Measurements from ENCODE around the gene AGBL4. TPM values are rescaled to one million over a fixed set of nuclear protein-coding genes. Genes with fewer than 3 reads are reported as not detected.

The AGBL4 gene
- total and polyA plus RNA-seq, 9 of the 15 experiments (the other 6 are each of a cell fraction or from before 2014, with no cell fraction given) = 0.11 TPM; not detected in 7

- TF ChIP-seq WHSC1 (IDR thresholded peaks at IDR 0.05; ENCODE audit: low read length) (no peak), ZNF274 (IDR thresholded peaks at IDR 0.05; ENCODE audit: borderline replicate concordance, low read depth, low read length) (no peak), ZNF280A (IDR thresholded peaks at IDR 0.05; ENCODE audit: low read depth, partially characterized antibody) (no peak)
Observed at GRCh38 chr1:49630156-49630555, 393.6 kb downstream of the AGBL4 start (continued).

GRCh38 chr1:49627781-49628180 is 396.0 kb downstream of the AGBL4 start:
- no peaks in the 10 kb centered on the region for H3K4me1 ChIP-seq (replicated peaks in 1 of 2; ENCODE audit: control insufficient read depth in 2 of 2, insufficient read depth in 2 of 2, low read length in 2 of 2)
- CTCF ChIA-PET (ENCODE audit: low intra/inter-chr PET ratio) = no interaction called here
- H3K9me3 ChIP-seq (replicated peaks; ENCODE audit: control insufficient read depth, insufficient read depth, low read depth, low read length) = no peaks in the 10 kb centered on the region

More at GRCh38 chr1:49627781-49628180, 396.0 kb downstream of the AGBL4 start:
- no peak overlapping the region for H3K4me3 ChIP-seq
- no peak for FAIRE-seq
- no TSS peak for BruUV-seq (replicated peaks)
- H3K9me1 ChIP-seq (ENCODE audit: control insufficient read depth, insufficient read depth, low read length) = no peaks in the 10 kb centered on the region
- ATAC-seq = no peak
- H3K27me3 ChIP-seq (ENCODE audit: control insufficient read depth in 2 of 2, insufficient read depth in 2 of 2, low read length in 2 of 2) = no peaks in the 10 kb centered on the region
- H3K79me2 ChIP-seq (ENCODE audit: control insufficient read depth, insufficient read depth, low read length) = no peaks in the 10 kb centered on the region
- H3K27ac ChIP-seq (ENCODE audit: extremely low read depth, low read depth, low read length) = no peak overlapping the region
- H2AFZ ChIP-seq (ENCODE audit: low read depth, low read length) = no peak overlapping the region
- no peak for DNase-seq (ENCODE audit: extremely low read depth in 1 of 4, low spot score in 3 of 4)
- WGBS (ENCODE audit: insufficient coverage, low coverage, missing lambda C conversion rate) = 0% methylated on average over 3 of the region's 3 CpGs
- H3K9ac ChIP-seq (ENCODE audit: insufficient read depth in 1 of 2, low read depth in 2 of 2, low read length in 2 of 2) = no peak overlapping the region
- H3K36me3 ChIP-seq (ENCODE audit: control insufficient read depth, insufficient read depth, low read length) = no peaks in the 10 kb centered on the region
- H3K4me2 ChIP-seq (ENCODE audit: insufficient read depth, low read length) = no peak overlapping the region
- H4K20me1 ChIP-seq (replicated peaks; ENCODE audit: control insufficient read depth, insufficient read depth, low read length) = no peaks in the 10 kb centered on the region
- in situ Hi-C loops (cut with MboI) (no loop called here), intact Hi-C loops (cut with micrococcal nuclease) (no loop called here)
- TF ChIP-seq ZNF561 (CRISPR knock-in tag; conservative IDR thresholded peaks at IDR 0.05) (no peak), NFE2 (IDR thresholded peaks at IDR 0.05; ENCODE audit: low read depth) (no peak), IRF2 (CRISPR knock-in tag; IDR thresholded peaks at IDR 0.05) (no peak), ZNF512 (tag; IDR thresholded peaks at IDR 0.05) (no peak), MLLT1 (IDR thresholded peaks at IDR 0.05) (no peak), MEF2A (IDR thresholded peaks at IDR 0.05; ENCODE audit: control insufficient read depth, low read depth, low read length) (no peak), POLR2B (IDR thresholded peaks at IDR 0.05; ENCODE audit: low read depth, partially characterized antibody) (no peak)
- POLR2A ChIA-PET = no interaction called here
